OCI-LY7 (cell line): ENCODE data around the gene VAV1. TPM values are rescaled to one million over a fixed set of nuclear protein-coding genes. Genes with fewer than 3 reads are reported as not detected.
A peak's percentile ranks its signal among the peaks of the same experiment; 100 is the strongest.

ENCODE experiments used
- BruUV-seq: library from RNA; stranded (reverse); fragments of 400-500 nt; replicated peaks from 2 replicates; lab custom pipeline; 2021; lab: Mats Ljungman, UMichigan
- CTCF ChIA-PET: fragments of 300-600 bp; sonication (Branson Sonifier 250); formaldehyde crosslinking; loops from one replicate; lab custom pipeline; 2022; ENCODE audit warnings: antibody characterized with exemption; ENCODE audit not compliant: unreplicated experiment; lab: Charles Lee
- POLR2A ChIA-PET: fragments of 300-600 bp; sonication (Branson Sonifier 250); formaldehyde crosslinking; loops from one replicate; lab custom pipeline; 2022; ENCODE audit warnings: antibody characterized with exemption; lab: Charles Lee
- DNase-seq: peaks from one replicate; pipeline ENCODE4 v3.0.0-alpha.2; 2015; ENCODE audit warnings: low spot score
- H2AFZ ChIP-seq: fragments of 200-600 bp; sonication (generic), shearing (Covaris generic); 2 replicates; pipeline ENCODE4 v1.6.1; 2014; ENCODE audit warnings: mild to moderate bottlenecking, antibody characterized with exemption, low read length, moderate library complexity
- H3K27ac ChIP-seq: fragments of 200-600 bp; sonication (generic); 2 replicates; pipeline ENCODE4 v1.5.1; 2014; ENCODE audit warnings: mixed run types, low read depth, mild to moderate bottlenecking, moderate library complexity, low read length, inconsistent platforms; ENCODE audit not compliant: poor library complexity, severe bottlenecking
- H3K36me3 ChIP-seq: fragments of 200-600 bp; sonication (generic); 2 replicates; pipeline ENCODE4 v1.6.1; 2014; ENCODE audit warnings: mild to moderate bottlenecking, antibody characterized with exemption, low read length, moderate library complexity, mixed read lengths; ENCODE audit not compliant: insufficient read depth
- H3K4me1 ChIP-seq: fragments of 200-600 bp; sonication (generic); 2 replicates; pipeline ENCODE4 v1.5.1; 2014; ENCODE audit warnings: mild to moderate bottlenecking, low read length; ENCODE audit not compliant: insufficient read depth, poor library complexity, severe bottlenecking
- H3K4me2 ChIP-seq: fragments of 200-600 bp; sonication (generic); 2 replicates; pipeline ENCODE4 v1.6.1; 2014; ENCODE audit warnings: mild to moderate bottlenecking, low read length
- H3K4me3 ChIP-seq: fragments of 200-600 bp; sonication (generic); 2 replicates; pipeline ENCODE4 v1.5.1; 2014; ENCODE audit warnings: mild to moderate bottlenecking, low read depth, low read length; ENCODE audit not compliant: poor library complexity, severe bottlenecking
- H3K79me2 ChIP-seq: fragments of 200-600 bp; sonication (generic); 2 replicates; pipeline ENCODE4 v1.6.1; 2016; ENCODE audit warnings: low read depth, mild to moderate bottlenecking, low read length, moderate library complexity, mixed read lengths; ENCODE audit not compliant: insufficient read depth
- H3K9me2 ChIP-seq: fragments of 200-600 bp; sonication (generic); 2 replicates; pipeline ENCODE4 v1.6.1; 2016; ENCODE audit warnings: mild to moderate bottlenecking, low read length, mixed read lengths; ENCODE audit not compliant: insufficient read depth
- H3K9me3 ChIP-seq: fragments of 200-600 bp; sonication (generic); 2 replicates; pipeline ENCODE4 v1.6.1; 2014; ENCODE audit warnings: mild to moderate bottlenecking, mixed run types, low read length, mixed read lengths
- H4K20me1 ChIP-seq: fragments of 200-600 bp; sonication (generic); 2 replicates; pipeline ENCODE4 v1.6.1; 2014; ENCODE audit warnings: mild to moderate bottlenecking, antibody characterized with exemption, low read length, moderate library complexity, mixed read lengths; ENCODE audit not compliant: insufficient read depth
- CTCF ChIP-seq: fragments of 200-600 bp; sonication (generic); conservative IDR thresholded peaks from 2 replicates; pipeline ENCODE4 v1.5.1; 2014; ENCODE audit warnings: mild to moderate bottlenecking, antibody characterized with exemption, low read length, moderate library complexity, mixed read lengths
- EZH2phosphoT487 ChIP-seq: fragments of 200-600 bp; sonication (generic); IDR thresholded peaks from 2 replicates; pipeline ENCODE4 v1.6.1; 2018; ENCODE audit warnings: low read depth, borderline replicate concordance, mild to moderate bottlenecking, mixed run types, antibody characterized with exemption, low read length, moderate library complexity, mixed read lengths
- intact Hi-C: fragments of 100-400 bp; cut with micrococcal nuclease; formaldehyde crosslinking; loops from one replicate; pipeline ENCODE4 v1.10.0; 2022; ENCODE audit not compliant: unreplicated experiment
- total RNA-seq, 2 experiments: library from RNA; depleted of rRNA in 1 of 2; stranded (reverse); fragments of >200 nt in 1 of 2; shearing (Covaris generic) in 1 of 2; gene quantifications; 2 replicates each; pipeline ENCODE4 v1.2.3, GENCODE V29; 2014 to 2022

VAV1 gene
- total RNA-seq, 2 experiments from 2014 or later = 90.7 to 107 TPM

GRCh38 chr19:6723738-6724137 is 48.8 kb upstream of the VAV1 start:
- Histone ChIP-seq H2AFZ (0 out of 2 replicates have a peak overlapping the region, but pooled peaks have one; percentile 0), H3K4me1 (peaks cover 72% of the 10 kb centered on the region), H3K4me2 (no peak overlapping the region), H3K79me2 (no peaks in the 10 kb centered on the region), H3K36me3 (no peaks in the 10 kb centered on the region), H3K27ac (no peak overlapping the region), H3K9me2 (no peaks in the 10 kb centered on the region), H3K4me3 (no peak overlapping the region), H3K9me3 (no peaks in the 10 kb centered on the region), H4K20me1 (no peaks in the 10 kb centered on the region)
- TF ChIP-seq EZH2phosphoT487 (no peak), CTCF (no peak)
- ChIA-PET POLR2A (no interaction called here), CTCF (no interaction called here)
- DNase-seq = peak; percentile 41
- no TSS peak for BruUV-seq
- intact Hi-C loops = no loop called here

GRCh38 chr19:6724631-6725492 is 47.6 kb upstream of the VAV1 start:
- H3K36me3 ChIP-seq = no peaks in the 10 kb centered on the region; the same call in 1 of the 2 replicates
- DNase-seq = no peak
- TF ChIP-seq CTCF = no peak
- no peak for TF ChIP-seq EZH2phosphoT487
- H3K79me2 ChIP-seq = no peaks in the 10 kb centered on the region
- H3K9me3 ChIP-seq = no peaks in the 10 kb centered on the region
- H2AFZ ChIP-seq = no peak overlapping the region; the same call in 1 of the 2 replicates
- H3K27ac ChIP-seq = no peak overlapping the region
- H4K20me1 ChIP-seq = no peaks in the 10 kb centered on the region
- ChIA-PET CTCF (no interaction called here), POLR2A (no interaction called here)
- BruUV-seq = no TSS peak
- intact Hi-C loops = no loop called here
- H3K9me2 ChIP-seq = no peaks in the 10 kb centered on the region
- H3K4me2 ChIP-seq = peak overlapping the region; percentile 13; the same call in 1 of the 2 replicates
- no peak overlapping the region for H3K4me3 ChIP-seq
- peaks cover 63% of the 10 kb centered on the region for H3K4me1 ChIP-seq
